GM12878 (cell line): ENCODE results near the gene PIEZO2. TPM values are rescaled to one million over a fixed set of nuclear protein-coding genes. Genes with fewer than 3 reads are reported as not detected.

Experiments used
- ATAC-seq: fragments of 200-7000 bp; cut with Tn5 transposase; 3 replicates; pipeline ENCODE4 v1.9.1; 2020; ENCODE audit warnings: mild to moderate bottlenecking, moderate library complexity
- BruUV-seq: library from RNA; stranded (reverse); fragments of 400-500 nt; replicated peaks from 2 replicates; lab custom pipeline; 2021; lab: Mats Ljungman, UMichigan
- CTCF ChIA-PET: fragments of 300-600 bp; sonication (Branson Sonifier 250); formaldehyde crosslinking; extraction: SDS; loops from one replicate; lab custom pipeline; 2021; ENCODE audit warnings: inconsistent platforms; lab: Yijun Ruan, JAX
- POLR2A ChIA-PET: fragments of 350-600 bp; formaldehyde crosslinking; extraction: SDS; loops from one replicate; lab custom pipeline; 2021; ENCODE audit warnings: inconsistent platforms; lab: Charles Lee
- RAD21 ChIA-PET: fragments of 300-600 bp; sonication (Branson Sonifier 250); formaldehyde crosslinking; loops from one replicate; lab custom pipeline; 2023; ENCODE audit warnings: antibody characterized with exemption; ENCODE audit not compliant: unreplicated experiment; lab: Charles Lee
- SMC1A ChIA-PET: fragments of 300-600 bp; sonication (Branson Sonifier 250); formaldehyde crosslinking; loops from one replicate; lab custom pipeline; 2023; ENCODE audit not compliant: unreplicated experiment, uncharacterized antibody; lab: Charles Lee
- DNase-seq: peaks from one replicate; pipeline ENCODE4 v3.0.0-alpha.2; 2011; ENCODE audit warnings: low read depth, low spot score
- FAIRE-seq: peaks from 3 replicates; lab custom pipeline; 2011; peaks lifted over from hg19 to GRCh38; lab: Jason Lieb, UNC
- H2AFZ ChIP-seq: 2 replicates; pipeline ENCODE4 v1.6.0; 2011; ENCODE audit warnings: low read depth, low read length, control low read depth; ENCODE audit not compliant: control insufficient read depth
- H3K27ac ChIP-seq: 2 replicates; pipeline ENCODE4 v1.5.1; 2011; ENCODE audit warnings: control low read depth; ENCODE audit not compliant: control insufficient read depth, insufficient read depth
- H3K27me3 ChIP-seq, 2 experiments: replicated peaks in 1 of 2; 2 replicates each; pipeline versions ENCODE4 v1.6.0 to v1.6.1; 2011; ENCODE audit warnings: low read length in 1 of 2; ENCODE audit not compliant: control insufficient read depth in 2 of 2, insufficient read depth in 2 of 2
- H3K36me3 ChIP-seq, 2 experiments: 2 replicates each; pipeline ENCODE4 v1.5.1; 2011; ENCODE audit warnings: low read length in 1 of 2; ENCODE audit not compliant: control insufficient read depth in 2 of 2, insufficient read depth in 2 of 2
- H3K4me1 ChIP-seq: 2 replicates; pipeline ENCODE4 v1.6.1; 2011; ENCODE audit warnings: mild to moderate bottlenecking, low read length, moderate library complexity, mixed read lengths; ENCODE audit not compliant: control insufficient read depth, insufficient read depth
- H3K4me2 ChIP-seq: 2 replicates; pipeline ENCODE4 v1.6.0; 2011; ENCODE audit warnings: control low read depth; ENCODE audit not compliant: control insufficient read depth, insufficient read depth
- H3K4me3 ChIP-seq: fragments of 200-600 bp; sonication (generic); 2 replicates; pipeline ENCODE4 v1.5.1; 2016
- H3K79me2 ChIP-seq: 2 replicates; pipeline ENCODE4 v1.6.0; 2011; ENCODE audit warnings: low read length; ENCODE audit not compliant: control insufficient read depth, insufficient read depth
- H3K9ac ChIP-seq: 2 replicates; pipeline ENCODE4 v1.8.0; 2011; ENCODE audit warnings: low read length, control low read depth, mixed read lengths; ENCODE audit not compliant: control insufficient read depth, insufficient read depth
- H3K9me3 ChIP-seq: replicated peaks from 3 replicates; pipeline ENCODE4 v1.5.1; 2011; ENCODE audit warnings: mild to moderate bottlenecking, low read length; ENCODE audit not compliant: control insufficient read depth, insufficient read depth
- H4K20me1 ChIP-seq: 2 replicates; pipeline ENCODE4 v1.6.0; 2011; ENCODE audit not compliant: control insufficient read depth, insufficient read depth
- ATF7 ChIP-seq: fragments of 450-650 bp; IDR thresholded peaks from 2 replicates; pipeline ENCODE4 v1.6.1; 2016; ENCODE audit warnings: low read depth, mild to moderate bottlenecking
- EED ChIP-seq: sonication (generic); IDR thresholded peaks from 2 replicates; pipeline ENCODE4 v1.6.1; 2016; ENCODE audit warnings: antibody characterized with exemption, low read depth
- ETV6 ChIP-seq, 2 experiments: fragments of 450-650 bp in 1 of 2; IDR thresholded peaks in 1 of 2; conservative IDR thresholded peaks in 1 of 2; 2 replicates each; pipeline ENCODE4 v1.6.1; 2014; ENCODE audit warnings: antibody characterized with exemption in 1 of 2, borderline replicate concordance in 1 of 2, low read depth in 1 of 2, mild to moderate bottlenecking in 1 of 2, moderate library complexity in 1 of 2
- FOXM1 ChIP-seq: IDR thresholded peaks from 2 replicates; pipeline ENCODE4 v1.6.1; 2012; ENCODE audit warnings: low read depth, mild to moderate bottlenecking, inconsistent platforms, low read length, moderate library complexity
- IKZF1 ChIP-seq: fragments of 450-650 bp; conservative IDR thresholded peaks from 2 replicates; pipeline ENCODE4 v1.6.1; 2017; ENCODE audit warnings: antibody characterized with exemption, mild to moderate bottlenecking
- IKZF2 ChIP-seq, 2 experiments: fragments of 450-650 bp; IDR thresholded peaks; 2 replicates each; pipeline ENCODE4 v1.6.1; 2017; ENCODE audit warnings: mild to moderate bottlenecking in 2 of 2, moderate library complexity in 2 of 2
- MYB ChIP-seq: fragments of 150-350 bp; IDR thresholded peaks from 2 replicates; pipeline ENCODE4 v1.6.1; 2014; ENCODE audit warnings: mild to moderate bottlenecking, low read depth, low read length, borderline replicate concordance
- MYC ChIP-seq: IDR thresholded peaks from 2 replicates; pipeline ENCODE4 v1.6.1; 2011; ENCODE audit warnings: mild to moderate bottlenecking, low read length, moderate library complexity, inconsistent platforms; ENCODE audit not compliant: insufficient read depth, insufficient replicate concordance, insufficient read length, severe bottlenecking
- RUNX3 ChIP-seq: IDR thresholded peaks from 2 replicates; pipeline ENCODE4 v1.6.1; 2012; ENCODE audit warnings: low read length, inconsistent platforms
- SPI1 ChIP-seq: IDR thresholded peaks from 2 replicates; pipeline ENCODE4 v1.6.1; 2011; ENCODE audit warnings: low read depth, mild to moderate bottlenecking, low read length, moderate library complexity, borderline replicate concordance; ENCODE audit not compliant: insufficient read depth
- YY1 ChIP-seq: IDR thresholded peaks from 2 replicates; pipeline ENCODE4 v1.6.1; 2011; ENCODE audit warnings: low read depth, mild to moderate bottlenecking, low read length
- WGBS: methylation state at CpG from one replicate; pipeline ENCODE4 v1.1.6; 2016; ENCODE audit warnings: low lambda C conversion rate; ENCODE audit not compliant: insufficient replicate concordance, insufficient coverage; ENCODE audit errors: missing lambda C conversion rate; 5-methylcytosine and 5-hydroxymethylcytosine counted together
- in situ Hi-C: fragments of 300-500 bp; cut with MboI; formaldehyde crosslinking; loops from 9 replicates; pipeline ENCODE4 v1.14.3; 2018; ENCODE audit warnings: mixed read lengths
- intact Hi-C: fragments of 100-400 bp; cut with micrococcal nuclease; formaldehyde crosslinking; loops from one replicate; pipeline ENCODE4 v1.14.2; 2022; ENCODE audit not compliant: unreplicated experiment
- polyA plus RNA-seq, 11 experiments: library from polyadenylated mRNA; depleted of rRNA in 4 of 11; unstranded in 6 of 11; stranded (reverse) in 5 of 11; fragments of >200 nt; fragmentation: Nextera tagmentation in 4 of 11; fragmentation: Illumina TruSeq in 1 of 11; extraction: Ambion mirVana in 4 of 11; extraction: Trizol in 1 of 11; gene quantifications; 1 replicate in 1 of 11; 2 replicates in 10 of 11; pipeline versions ENCODE4 v1.2.1 to v1.2.3, GENCODE V29; 2011 to 2016; ENCODE audit warnings: inconsistent platforms in 2 of 11, missing spikeins in 2 of 11, low read depth in 1 of 11
- total RNA-seq, 4 experiments: library from RNA; depleted of rRNA in 3 of 4; stranded (reverse); fragments of >200 nt in 3 of 4; fragmentation: Illumina TruSeq in 1 of 4; extraction: Trizol in 1 of 4; gene quantifications; 2 replicates each; pipeline versions ENCODE4 v1.2.1 to v1.2.3, GENCODE V29; 2013 to 2021

PIEZO2 gene
- total and polyA plus RNA-seq, 10 of the 15 experiments (the other 5 are each of a cell fraction or from before 2014, with no cell fraction given): 6.7 to 42.3 (median 27.4) TPM

GRCh38 chr18:11096839-11097750 is 52.3 kb downstream of the PIEZO2 start:
- Histone ChIP-seq H3K27me3 (no peaks in the 10 kb centered on the region), H3K79me2 (peaks cover 74% of the 10 kb centered on the region), H2AFZ (peak overlapping the region; percentile 47), H3K27ac (peak overlapping the region; percentile 68), H4K20me1 (no peaks in the 10 kb centered on the region), H3K4me3 (peak overlapping the region; percentile 22; the same call in 1 of the 2 replicates), H3K9me3 (peaks cover 6% of the 10 kb centered on the region; the same call in 2 of the 3 replicates), H3K36me3 (peaks cover 2 to 6% of the 10 kb centered on the region in 2 experiments; a peak in 2 of 4 replicates), H3K4me1 (peaks cover 35% of the 10 kb centered on the region), H3K9ac (peak overlapping the region; percentile 44), H3K4me2 (peak overlapping the region; percentile 81)
- no peak for FAIRE-seq
- ChIA-PET RAD21 (no interaction called here), SMC1A (interaction anchor here (0.9 to 3.2 kb wide), 6 partner anchors 10 to 55 kb away, joined by 3 to 7 read pairs (median 4); no protein-coding TSS in a partner anchor), POLR2A (interaction anchor here (1.1 kb wide), 1 partner anchor 10 kb away, joined by 3 read pairs; no protein-coding TSS in a partner anchor), CTCF (no interaction called here)
- TF ChIP-seq MYB (no peak), YY1 (0 out of 2 replicates have a peak, but pooled peaks have one; percentile 19)
- no peak for DNase-seq
- intact Hi-C loops (loop anchor here (10.0 kb wide), 1 partner anchor 52 kb away; no protein-coding TSS in a partner anchor), in situ Hi-C loops (no loop called here)
- no TSS peak for BruUV-seq
- ATAC-seq: peak; percentile 72
- 57% methylated on average over 10 of the region's 10 CpGs for WGBS

GRCh38 chr18:11096411-11096810 is 53.0 kb downstream of the PIEZO2 start:
- Histone ChIP-seq H3K4me3 (peak overlapping the region; percentile 22; the same call in 1 of the 2 replicates), H3K4me1 (peaks cover 38% of the 10 kb centered on the region), H3K27ac (peak overlapping the region; percentile 68), H3K79me2 (peaks cover 77% of the 10 kb centered on the region), H2AFZ (peak overlapping the region; percentile 47), H3K4me2 (peak overlapping the region; percentile 81), H4K20me1 (no peaks in the 10 kb centered on the region), H3K27me3 (no peaks in the 10 kb centered on the region), H3K9ac (peak overlapping the region; percentile 44; the same call in 1 of the 2 replicates), H3K36me3 (peaks cover 2 to 6% of the 10 kb centered on the region in 2 experiments; a peak in 2 of 4 replicates), H3K9me3 (peaks cover 6% of the 10 kb centered on the region; the same call in 2 of the 3 replicates)
- intact Hi-C loops (loop anchor here (10.0 kb wide), 1 partner anchor 52 kb away; no protein-coding TSS in a partner anchor), in situ Hi-C loops (no loop called here)
- ATAC-seq (peak; percentile 36), DNase-seq (no peak), FAIRE-seq (no peak)
- SMC1A ChIA-PET: interaction anchor here (0.9 to 3.2 kb wide), 7 partner anchors 9 to 245 kb away, joined by 3 to 7 read pairs (median 4); no protein-coding TSS in a partner anchor
- CTCF ChIA-PET: no interaction called here
- RAD21 ChIA-PET: interaction anchor here (1.4 kb wide), 1 partner anchor 11 kb away, joined by 4 read pairs; no protein-coding TSS in a partner anchor
- POLR2A ChIA-PET: no interaction called here
- BruUV-seq: no TSS peak
- WGBS: 19% methylated on average over 5 of the region's 5 CpGs
- no peak for TF ChIP-seq MYC
- TF ChIP-seq IKZF2 (IDR thresholded peaks at IDR 0.05): peak; percentile 47 to 68; a peak in 3 of 4 replicates
- no peak for TF ChIP-seq ATF7
- peak; percentile 64; the same call in 1 of the 2 replicates for TF ChIP-seq SPI1
- peak in 1 of 2 experiments; percentile 44; a peak in 1 of 4 replicates for TF ChIP-seq ETV6 (conservative IDR thresholded peaks at IDR 0.05 in 1 of 2, IDR thresholded peaks at IDR 0.05 in 1 of 2; ENCODE audit: borderline replicate concordance in 1 of 2, low read depth in 1 of 2)
- no peak for TF ChIP-seq FOXM1
- TF ChIP-seq MYB: no peak
- TF ChIP-seq EED: peak; percentile 58
- peak; percentile 78 for TF ChIP-seq RUNX3
- peak; percentile 55 for TF ChIP-seq IKZF1
